GM12801 (cell line): ENCODE results near the gene SPOCK2.

Experiments
- TF ChIP-seq, protein P1 (sequence below): IDR thresholded peaks from one replicate; pipeline ENCODE4 v1.5.1; 2011; ENCODE audit warnings: control low read depth; ENCODE audit not compliant: insufficient read length; ENCODE audit errors: extremely low read depth

SPOCK2 gene

DNA sequence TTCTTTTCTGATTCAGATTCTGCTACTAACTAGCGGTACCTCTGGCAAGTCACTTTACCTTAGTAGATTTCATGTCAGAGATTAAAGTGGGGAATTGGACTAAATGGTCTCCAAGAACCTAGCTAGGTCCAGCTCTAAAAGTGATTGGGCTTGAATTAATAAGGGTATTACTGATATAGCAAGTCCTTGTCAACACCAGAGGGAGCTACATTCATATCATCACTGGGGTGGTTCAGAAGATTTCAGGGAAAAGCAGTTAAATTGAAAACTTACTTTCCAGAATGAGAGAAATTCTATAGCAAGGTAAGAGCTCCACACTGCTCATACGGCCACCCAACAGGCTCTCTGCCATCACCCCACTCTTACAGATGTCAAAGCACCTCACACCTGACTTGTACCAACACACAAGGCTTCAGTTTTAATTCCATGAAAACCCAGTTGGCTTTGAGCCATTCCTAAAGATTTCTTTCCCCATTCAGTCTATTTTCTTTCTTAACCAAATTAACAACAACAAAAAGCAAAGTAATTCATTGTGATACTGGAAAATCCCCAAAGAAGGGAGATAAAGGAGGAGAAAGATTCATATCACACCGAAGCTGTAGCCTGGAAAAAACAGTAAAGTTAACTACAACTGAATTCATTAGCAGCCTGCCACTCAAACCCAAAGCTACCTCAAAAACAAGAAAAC is 38.0 kb upstream of the SPOCK2 start:
- TF ChIP-seq, protein P1, sequence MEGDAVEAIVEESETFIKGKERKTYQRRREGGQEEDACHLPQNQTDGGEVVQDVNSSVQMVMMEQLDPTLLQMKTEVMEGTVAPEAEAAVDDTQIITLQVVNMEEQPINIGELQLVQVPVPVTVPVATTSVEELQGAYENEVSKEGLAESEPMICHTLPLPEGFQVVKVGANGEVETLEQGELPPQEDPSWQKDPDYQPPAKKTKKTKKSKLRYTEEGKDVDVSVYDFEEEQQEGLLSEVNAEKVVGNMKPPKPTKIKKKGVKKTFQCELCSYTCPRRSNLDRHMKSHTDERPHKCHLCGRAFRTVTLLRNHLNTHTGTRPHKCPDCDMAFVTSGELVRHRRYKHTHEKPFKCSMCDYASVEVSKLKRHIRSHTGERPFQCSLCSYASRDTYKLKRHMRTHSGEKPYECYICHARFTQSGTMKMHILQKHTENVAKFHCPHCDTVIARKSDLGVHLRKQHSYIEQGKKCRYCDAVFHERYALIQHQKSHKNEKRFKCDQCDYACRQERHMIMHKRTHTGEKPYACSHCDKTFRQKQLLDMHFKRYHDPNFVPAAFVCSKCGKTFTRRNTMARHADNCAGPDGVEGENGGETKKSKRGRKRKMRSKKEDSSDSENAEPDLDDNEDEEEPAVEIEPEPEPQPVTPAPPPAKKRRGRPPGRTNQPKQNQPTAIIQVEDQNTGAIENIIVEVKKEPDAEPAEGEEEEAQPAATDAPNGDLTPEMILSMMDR = no peak

DNA sequence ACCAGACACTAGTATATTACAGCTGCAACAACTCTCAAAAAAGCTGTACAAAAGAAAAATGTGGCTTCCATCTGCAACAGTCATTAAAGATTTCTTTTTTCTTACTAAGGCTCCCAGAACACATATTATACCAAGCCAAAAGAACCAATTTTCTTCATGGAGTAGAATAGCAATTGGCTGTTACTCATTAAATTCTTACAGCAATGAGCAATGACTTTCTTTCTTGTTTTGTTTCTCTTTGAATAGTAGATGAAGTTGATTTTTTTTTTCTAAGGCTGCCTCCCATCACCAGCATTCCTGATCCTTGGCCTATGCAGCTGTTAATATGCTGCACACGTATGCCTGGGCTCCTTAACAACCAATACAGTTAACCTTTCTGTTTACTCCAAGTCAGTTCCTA is 36.6 kb upstream of the SPOCK2 start:
- TF ChIP-seq, protein P1 = no peak

DNA sequence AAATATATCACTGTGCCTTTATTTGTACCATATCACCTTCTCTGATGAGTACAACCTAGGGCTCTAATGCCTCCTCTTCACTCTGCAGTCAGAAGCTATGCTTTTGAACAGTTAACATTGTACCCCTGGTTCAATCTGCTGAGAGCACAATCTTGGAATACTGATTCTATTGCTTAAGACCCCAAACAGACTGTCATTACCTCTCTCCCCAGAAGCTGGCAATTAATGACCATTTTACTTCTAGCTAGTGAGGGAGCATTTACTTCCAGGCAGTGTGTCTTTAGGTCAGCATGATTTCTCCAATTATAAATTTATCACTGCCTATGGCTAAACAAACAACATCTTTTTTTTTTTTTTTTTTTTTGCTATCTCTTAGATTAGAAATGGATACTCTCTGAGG is 36.0 kb upstream of the SPOCK2 start:
- TF ChIP-seq, protein P1 = no peak

DNA sequence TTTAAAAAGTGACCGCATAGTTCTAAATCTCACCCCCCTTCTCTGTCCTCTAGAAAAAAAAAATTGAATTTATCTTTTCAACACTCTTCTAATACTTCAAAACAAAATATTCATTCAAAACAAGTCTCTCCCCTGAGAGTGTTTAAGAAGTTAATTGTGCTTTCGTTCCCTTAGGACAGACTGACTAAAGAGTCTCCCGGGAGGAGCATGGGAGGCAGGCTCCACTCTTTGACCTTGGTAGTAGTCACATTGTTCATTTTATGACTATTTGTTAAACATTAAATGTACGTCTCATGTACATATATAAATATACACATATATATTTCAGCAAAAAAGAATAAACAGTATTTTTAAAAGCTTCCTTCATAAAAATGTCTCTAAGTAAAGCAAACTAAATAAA is 35.3 kb upstream of the SPOCK2 start:
- TF ChIP-seq, protein P1 = no peak

DNA sequence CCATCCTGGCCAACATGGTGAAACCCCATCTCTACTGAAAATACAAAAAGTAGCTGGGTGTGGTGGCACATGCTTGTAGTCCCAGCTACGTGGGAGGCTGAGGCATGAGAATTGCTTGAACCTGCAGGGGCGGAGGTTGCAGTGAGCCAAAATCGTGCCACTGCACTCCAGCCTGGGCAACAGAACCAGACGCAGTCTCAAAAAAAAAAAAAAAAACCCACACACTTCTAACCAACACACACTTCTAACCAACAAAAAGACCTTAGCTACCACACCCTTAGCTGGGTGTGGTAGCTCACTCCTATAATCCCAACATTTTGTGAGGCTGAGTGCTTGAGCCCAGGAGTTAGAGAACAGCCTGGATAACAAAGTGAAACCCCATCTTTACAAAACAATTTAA is 33.9 kb upstream of the SPOCK2 start:
- TF ChIP-seq, protein P1 = no peak

DNA sequence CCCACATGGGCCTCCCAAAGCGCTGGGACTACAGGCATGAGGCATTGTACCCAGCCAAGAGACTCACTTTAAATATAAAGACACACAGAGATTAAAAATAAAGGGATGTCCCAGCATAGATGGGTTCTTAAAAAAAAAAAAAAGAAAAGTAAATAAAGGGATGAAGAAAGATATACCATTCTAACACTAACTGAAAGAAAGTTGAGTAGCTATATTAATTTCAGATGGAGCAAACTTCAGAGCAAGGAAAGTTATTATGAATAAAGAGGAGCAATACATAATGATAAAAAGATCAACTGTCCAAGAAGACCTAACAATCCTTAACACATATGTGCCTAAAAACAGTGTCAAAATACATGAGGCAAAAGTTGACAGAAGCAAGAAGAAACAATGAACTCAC is 33.0 kb upstream of the SPOCK2 start:
- TF ChIP-seq, protein P1 = no peak

DNA sequence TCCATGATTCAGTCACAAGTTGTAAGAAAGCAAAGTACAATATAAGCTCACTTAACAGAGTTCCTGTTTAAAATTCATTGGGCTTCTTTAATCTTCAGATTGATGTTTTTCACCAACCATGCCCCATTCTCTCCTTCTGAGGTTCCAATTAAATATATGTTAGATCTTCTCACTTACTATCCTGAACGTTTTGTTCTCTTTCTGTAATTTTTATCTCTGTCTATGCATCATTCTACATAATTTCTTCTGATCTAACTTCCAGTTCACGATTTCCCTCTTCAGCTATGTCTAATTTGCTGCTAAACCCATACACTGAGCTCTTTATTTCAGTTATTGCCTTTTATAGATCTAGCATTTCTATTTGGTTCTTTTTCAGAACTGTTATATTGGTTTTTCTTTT is 28.0 kb upstream of the SPOCK2 start:
- TF ChIP-seq, protein P1 = no peak
